Vagina (tissue), 2 donors: Measurements from ENCODE around the gene PKLR.

ENCODE experiments used
- CTCF ChIP-seq, 3 experiments: fragments of 450-650 bp in 2 of 3; fragments of 200-600 bp in 1 of 3; sonication (generic) in 1 of 3; IDR thresholded peaks; one replicate each; pipeline ENCODE4 v1.5.1; 2017 to 2019; ENCODE audit warnings: antibody characterized with exemption in 3 of 3, mild to moderate bottlenecking in 2 of 3, moderate library complexity in 2 of 3
- POLR2A ChIP-seq, 2 donors: fragments of 450-650 bp; IDR thresholded peaks; one replicate each; pipeline ENCODE4 v1.6.1; 2017; ENCODE audit warnings: antibody characterized with exemption in 2 of 2, mild to moderate bottlenecking in 2 of 2, moderate library complexity in 2 of 2
- POLR2AphosphoS5 ChIP-seq, 2 donors: sonication (generic); formaldehyde crosslinking; IDR thresholded peaks; one replicate each; pipeline ENCODE4 v1.9.0; 2017; ENCODE audit warnings: antibody characterized with exemption in 2 of 2, mild to moderate bottlenecking in 2 of 2, low read depth in 1 of 2; ENCODE audit not compliant: insufficient read depth in 1 of 2

- TF ChIP-seq POLR2A (IDR thresholded peaks at IDR 0.05) (no peak), CTCF (IDR thresholded peaks at IDR 0.05) (no peak), POLR2AphosphoS5 (IDR thresholded peaks at IDR 0.05; ENCODE audit: insufficient read depth in 1 of 2, low read depth in 1 of 2) (no peak)
These were observed 45.0 kb downstream of the PKLR start for GRCh38 chr1:155256058-155256852.
